HepG2 (cell line): ENCODE measurements around the gene KRT40. TPM values are rescaled to one million over a fixed set of nuclear protein-coding genes. Genes with fewer than 3 reads are reported as not detected.

Experiments used
- ARNTL ChIP-seq: sonication (generic); formaldehyde crosslinking; IDR thresholded peaks from 2 replicates; pipeline ENCODE4 v1.4.0; 2020; ENCODE audit warnings: mild to moderate bottlenecking, missing genetic modification reagents
- HOXA9 ChIP-seq: sonication (generic); formaldehyde crosslinking; IDR thresholded peaks from 2 replicates; pipeline ENCODE4 v1.8.1; 2022; ENCODE audit warnings: missing genetic modification reagents, mild to moderate bottlenecking, moderate library complexity, borderline replicate concordance
- IRF2 ChIP-seq: IDR thresholded peaks from 2 replicates; pipeline ENCODE4 v1.6.1; 2018; ENCODE audit warnings: missing genetic modification reagents, missing compliant biosample characterization
- MED8 ChIP-seq: sonication (generic); formaldehyde crosslinking; IDR thresholded peaks from 2 replicates; pipeline ENCODE4 v1.8.1; 2023; ENCODE audit warnings: mild to moderate bottlenecking, missing genetic modification reagents; ENCODE audit not compliant: insufficient replicate concordance
- NFE2L2 ChIP-seq: fragments of 150-350 bp; IDR thresholded peaks from 2 replicates; pipeline ENCODE4 v1.6.1; 2014; ENCODE audit warnings: low read length
- NONO ChIP-seq, 2 experiments: fragments of 450-650 bp in 1 of 2; sonication (generic) in 1 of 2; formaldehyde crosslinking in 1 of 2; IDR thresholded peaks in 1 of 2; conservative IDR thresholded peaks in 1 of 2; 2 replicates each; pipeline versions ENCODE4 v1.6.1 to v1.8.0; 2017 to 2022; ENCODE audit warnings: mild to moderate bottlenecking in 1 of 2, missing genetic modification reagents in 1 of 2, moderate library complexity in 1 of 2
- PLRG1 ChIP-seq: fragments of 450-650 bp; conservative IDR thresholded peaks from 2 replicates; pipeline ENCODE4 v1.6.1; 2016
- RARG ChIP-seq: sonication (generic); formaldehyde crosslinking; IDR thresholded peaks from 2 replicates; pipeline ENCODE4 v1.4.0; 2020; ENCODE audit warnings: low read depth, mild to moderate bottlenecking, missing genetic modification reagents
- RFXANK ChIP-seq: IDR thresholded peaks from 2 replicates; pipeline ENCODE4 v1.6.1; 2016
- RXRB ChIP-seq: IDR thresholded peaks from 2 replicates; pipeline ENCODE4 v1.6.1; 2016; ENCODE audit warnings: borderline replicate concordance, missing genetic modification reagents, missing compliant biosample characterization
- SETDB1 ChIP-seq: sonication (generic); formaldehyde crosslinking; IDR thresholded peaks from 2 replicates; pipeline ENCODE4 v1.5.1; 2020; ENCODE audit warnings: missing genetic modification reagents, mild to moderate bottlenecking, borderline replicate concordance
- SMAD1 ChIP-seq: sonication (generic); formaldehyde crosslinking; IDR thresholded peaks from 2 replicates; pipeline ENCODE4 v1.4.0; 2020; ENCODE audit warnings: missing genetic modification reagents, low read depth, mild to moderate bottlenecking, borderline replicate concordance
- ZFP37 ChIP-seq: sonication (generic); formaldehyde crosslinking; IDR thresholded peaks from 2 replicates; pipeline ENCODE4 v1.4.0; 2020; ENCODE audit warnings: missing genetic modification reagents, borderline replicate concordance
- ZNF121 ChIP-seq: sonication (generic); formaldehyde crosslinking; IDR thresholded peaks from 2 replicates; pipeline ENCODE4 v1.5.0; 2020; ENCODE audit warnings: mild to moderate bottlenecking, missing genetic modification reagents
- ZNF260 ChIP-seq: sonication (generic); formaldehyde crosslinking; IDR thresholded peaks from 2 replicates; pipeline ENCODE4 v1.4.0; 2020; ENCODE audit warnings: missing genetic modification reagents, low read depth, mild to moderate bottlenecking, borderline replicate concordance
- ZNF33B ChIP-seq: sonication (generic); formaldehyde crosslinking; IDR thresholded peaks from 2 replicates; pipeline ENCODE4 v1.5.1; 2020; ENCODE audit warnings: mild to moderate bottlenecking, missing genetic modification reagents
- ZNF451 ChIP-seq: sonication (generic); formaldehyde crosslinking; IDR thresholded peaks from 2 replicates; pipeline ENCODE4 v1.5.0; 2020; ENCODE audit warnings: mild to moderate bottlenecking, missing genetic modification reagents
- ZNF678 ChIP-seq: sonication (generic); formaldehyde crosslinking; IDR thresholded peaks from 2 replicates; pipeline ENCODE4 v1.4.0; 2020; ENCODE audit warnings: mild to moderate bottlenecking, missing genetic modification reagents
- ZNF709 ChIP-seq: sonication (generic); formaldehyde crosslinking; IDR thresholded peaks from 2 replicates; pipeline ENCODE4 v1.5.0; 2020; ENCODE audit warnings: mild to moderate bottlenecking, missing genetic modification reagents
- polyA plus RNA-seq, 8 experiments: library from polyadenylated mRNA; depleted of rRNA in 3 of 8; stranded (reverse) in 7 of 8; unstranded in 1 of 8; fragments of >200 nt; fragmentation: Illumina TruSeq in 4 of 8; extraction: Trizol in 4 of 8; gene quantifications; 2 replicates each; pipeline versions ENCODE4 v1.2.1 to v1.2.3, GENCODE V29; 2011 to 2016; ENCODE audit warnings: low read depth in 4 of 8, missing spikeins in 1 of 8, mixed read lengths in 1 of 8; ENCODE audit not compliant: insufficient read depth in 1 of 8
- total RNA-seq, 5 experiments: library from RNA; depleted of rRNA; stranded (reverse); fragments of >200 nt; fragmentation: Illumina TruSeq; extraction: Trizol; gene quantifications; 2 replicates each; pipeline ENCODE4 v1.2.3, GENCODE V29; 2016; ENCODE audit warnings: low read depth in 1 of 5
- TF ChIP-seq, protein P1 (sequence below): sonication (generic); formaldehyde crosslinking; IDR thresholded peaks from 2 replicates; pipeline ENCODE4 v1.4.0; 2020; ENCODE audit warnings: missing genetic modification reagents
- TF ChIP-seq, protein P2 (sequence below): sonication (generic); formaldehyde crosslinking; IDR thresholded peaks from 2 replicates; pipeline ENCODE4 v1.5.0; 2020; ENCODE audit warnings: missing genetic modification reagents

The KRT40 gene
- total and polyA plus RNA-seq, 2 of the 13 experiments (the other 11 are each of a cell fraction or from before 2014, with no cell fraction given), result not detected

- TF ChIP-seq, protein P1, sequence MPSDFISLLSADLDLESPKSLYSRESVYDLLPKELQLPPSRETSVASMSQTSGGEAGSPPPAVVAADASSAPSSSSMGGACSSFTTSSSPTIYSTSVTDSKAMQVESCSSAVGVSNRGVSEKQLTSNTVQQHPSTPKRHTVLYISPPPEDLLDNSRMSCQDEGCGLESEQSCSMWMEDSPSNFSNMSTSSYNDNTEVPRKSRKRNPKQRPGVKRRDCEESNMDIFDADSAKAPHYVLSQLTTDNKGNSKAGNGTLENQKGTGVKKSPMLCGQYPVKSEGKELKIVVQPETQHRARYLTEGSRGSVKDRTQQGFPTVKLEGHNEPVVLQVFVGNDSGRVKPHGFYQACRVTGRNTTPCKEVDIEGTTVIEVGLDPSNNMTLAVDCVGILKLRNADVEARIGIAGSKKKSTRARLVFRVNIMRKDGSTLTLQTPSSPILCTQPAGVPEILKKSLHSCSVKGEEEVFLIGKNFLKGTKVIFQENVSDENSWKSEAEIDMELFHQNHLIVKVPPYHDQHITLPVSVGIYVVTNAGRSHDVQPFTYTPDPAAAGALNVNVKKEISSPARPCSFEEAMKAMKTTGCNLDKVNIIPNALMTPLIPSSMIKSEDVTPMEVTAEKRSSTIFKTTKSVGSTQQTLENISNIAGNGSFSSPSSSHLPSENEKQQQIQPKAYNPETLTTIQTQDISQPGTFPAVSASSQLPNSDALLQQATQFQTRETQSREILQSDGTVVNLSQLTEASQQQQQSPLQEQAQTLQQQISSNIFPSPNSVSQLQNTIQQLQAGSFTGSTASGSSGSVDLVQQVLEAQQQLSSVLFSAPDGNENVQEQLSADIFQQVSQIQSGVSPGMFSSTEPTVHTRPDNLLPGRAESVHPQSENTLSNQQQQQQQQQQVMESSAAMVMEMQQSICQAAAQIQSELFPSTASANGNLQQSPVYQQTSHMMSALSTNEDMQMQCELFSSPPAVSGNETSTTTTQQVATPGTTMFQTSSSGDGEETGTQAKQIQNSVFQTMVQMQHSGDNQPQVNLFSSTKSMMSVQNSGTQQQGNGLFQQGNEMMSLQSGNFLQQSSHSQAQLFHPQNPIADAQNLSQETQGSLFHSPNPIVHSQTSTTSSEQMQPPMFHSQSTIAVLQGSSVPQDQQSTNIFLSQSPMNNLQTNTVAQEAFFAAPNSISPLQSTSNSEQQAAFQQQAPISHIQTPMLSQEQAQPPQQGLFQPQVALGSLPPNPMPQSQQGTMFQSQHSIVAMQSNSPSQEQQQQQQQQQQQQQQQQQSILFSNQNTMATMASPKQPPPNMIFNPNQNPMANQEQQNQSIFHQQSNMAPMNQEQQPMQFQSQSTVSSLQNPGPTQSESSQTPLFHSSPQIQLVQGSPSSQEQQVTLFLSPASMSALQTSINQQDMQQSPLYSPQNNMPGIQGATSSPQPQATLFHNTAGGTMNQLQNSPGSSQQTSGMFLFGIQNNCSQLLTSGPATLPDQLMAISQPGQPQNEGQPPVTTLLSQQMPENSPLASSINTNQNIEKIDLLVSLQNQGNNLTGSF, result no peak
- TF ChIP-seq IRF2 (CRISPR knock-in tag) (peak; percentile 96), HOXA9 (CRISPR knock-in tag) (peak; percentile 94; the same call in 1 of the 2 replicates), ZNF709 (CRISPR knock-in tag) (no peak; the same call in 1 of the 2 replicates), ARNTL (peak; percentile 72; the same call in 1 of the 2 replicates), RFXANK (CRISPR knock-in tag) (peak; percentile 84; the same call in 1 of the 2 replicates), ZNF121 (CRISPR knock-in tag) (no peak), SETDB1 (CRISPR knock-in tag) (no peak), NONO (IDR thresholded peaks at IDR 0.05) (no peak), NONO (CRISPR knock-in tag; conservative IDR thresholded peaks at IDR 0.05) (peak; percentile 83), MED8 (peak; percentile 97), ZNF33B (CRISPR knock-in tag) (no peak), NFE2L2 (no peak; the same call in 1 of the 2 replicates), SMAD1 (CRISPR knock-in tag) (no peak), ZNF451 (CRISPR knock-in tag) (peak; percentile 50; the same call in 1 of the 2 replicates), ZFP37 (peak; percentile 77; the same call in 1 of the 2 replicates), ZNF260 (no peak), PLRG1 (no peak), RXRB (peak; percentile 99), ZNF678 (CRISPR knock-in tag) (no peak), RARG (CRISPR knock-in tag) (no peak)
- TF ChIP-seq, protein P2, sequence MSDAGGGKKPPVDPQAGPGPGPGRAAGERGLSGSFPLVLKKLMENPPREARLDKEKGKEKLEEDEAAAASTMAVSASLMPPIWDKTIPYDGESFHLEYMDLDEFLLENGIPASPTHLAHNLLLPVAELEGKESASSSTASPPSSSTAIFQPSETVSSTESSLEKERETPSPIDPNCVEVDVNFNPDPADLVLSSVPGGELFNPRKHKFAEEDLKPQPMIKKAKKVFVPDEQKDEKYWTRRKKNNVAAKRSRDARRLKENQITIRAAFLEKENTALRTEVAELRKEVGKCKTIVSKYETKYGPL (CRISPR knock-in tag), result no peak; the same call in 1 of the 2 replicates
Observed at GRCh38 chr17:40956401-40957254, 27.5 kb downstream of the KRT40 start (continued).
